Keratinocyte (primary cell): ENCODE measurements around the gene MSANTD2. TPM values are rescaled to one million over a fixed set of nuclear protein-coding genes. Genes with fewer than 3 reads are reported as not detected.

Experiments
- DNase-seq: peaks from one replicate; pipeline ENCODE4 v3.0.0-alpha.2; 2011; ENCODE audit warnings: low read depth, missing footprints, low spot score
- FAIRE-seq: peaks from 2 replicates; lab custom pipeline; 2011; peaks lifted over from hg19 to GRCh38; lab: Jason Lieb, UNC
- H2AFZ ChIP-seq: 2 replicates; pipeline ENCODE4 v1.6.0; 2012; ENCODE audit warnings: low read length, control low read depth, inconsistent platforms; ENCODE audit not compliant: control insufficient read depth
- H3K27ac ChIP-seq: 2 replicates; pipeline ENCODE4 v1.5.1; 2011; ENCODE audit warnings: low read length; ENCODE audit not compliant: control insufficient read depth, insufficient read depth
- H3K27me3 ChIP-seq: 3 replicates; pipeline ENCODE4 v1.6.0; 2011; ENCODE audit warnings: low read length; ENCODE audit not compliant: control insufficient read depth, insufficient read depth; ENCODE audit errors: extremely low read depth
- H3K36me3 ChIP-seq, 2 experiments: 2 replicates in 1 of 2; 3 replicates in 1 of 2; pipeline ENCODE4 v1.5.1; 2011; ENCODE audit warnings: low read length in 2 of 2, mild to moderate bottlenecking in 1 of 2; ENCODE audit not compliant: control insufficient read depth in 2 of 2, insufficient read depth in 2 of 2; ENCODE audit errors: extremely low read depth in 1 of 2
- H3K4me1 ChIP-seq: 3 replicates; pipeline ENCODE4 v1.5.1; 2011; ENCODE audit warnings: low read length; ENCODE audit not compliant: control insufficient read depth, insufficient read depth; ENCODE audit errors: extremely low read depth
- H3K4me2 ChIP-seq: 3 replicates; pipeline ENCODE4 v1.6.0; 2011; ENCODE audit warnings: low read depth, low read length; ENCODE audit not compliant: control insufficient read depth, insufficient read depth; ENCODE audit errors: extremely low read depth
- H3K4me3 ChIP-seq, 3 experiments: fragments of 200-600 bp in 1 of 3; sonication (generic) in 1 of 3; 2 replicates in 2 of 3; 3 replicates in 1 of 3; pipeline ENCODE4 v1.5.1; 2011 to 2016; ENCODE audit warnings: low read length in 3 of 3, mild to moderate bottlenecking in 3 of 3, control low read depth in 2 of 3, inconsistent platforms in 1 of 3, low read depth in 1 of 3, mixed read lengths in 1 of 3, mixed run types in 1 of 3, moderate library complexity in 1 of 3; ENCODE audit not compliant: control insufficient read depth in 2 of 3, insufficient read depth in 2 of 3; ENCODE audit errors: extremely low read depth in 1 of 3
- H3K79me2 ChIP-seq: 2 replicates; pipeline ENCODE4 v1.6.0; 2012; ENCODE audit warnings: low read length; ENCODE audit not compliant: control insufficient read depth, insufficient read depth
- H3K9ac ChIP-seq: 3 replicates; pipeline ENCODE4 v1.6.0; 2011; ENCODE audit warnings: low read length; ENCODE audit not compliant: control insufficient read depth, insufficient read depth; ENCODE audit errors: extremely low read depth
- H3K9me1 ChIP-seq: 3 replicates; pipeline ENCODE4 v1.6.0; 2011; ENCODE audit warnings: low read length; ENCODE audit not compliant: control insufficient read depth, insufficient read depth; ENCODE audit errors: extremely low read depth
- H3K9me3 ChIP-seq: 2 replicates; pipeline ENCODE4 v1.5.1; 2012; ENCODE audit warnings: low read depth, low read length; ENCODE audit not compliant: control insufficient read depth
- H4K20me1 ChIP-seq: 3 replicates; pipeline ENCODE4 v1.6.0; 2011; ENCODE audit warnings: low read length; ENCODE audit not compliant: control insufficient read depth, insufficient read depth; ENCODE audit errors: extremely low read depth
- EZH2 ChIP-seq: IDR thresholded peaks from one replicate; pipeline ENCODE4 v1.6.1; 2012; ENCODE audit warnings: inconsistent platforms, mild to moderate bottlenecking, low read length, moderate library complexity
- dilution Hi-C: fragments of 300-500 bp; cut with MboI; formaldehyde crosslinking; loops from one replicate; pipeline ENCODE4 v1.7.0; 2020; ENCODE audit warnings: low sequenced_read_pairs; ENCODE audit not compliant: extremely low pct_ligation_motif_present
- polyA plus RNA-seq, 5 experiments: library from polyadenylated mRNA; depleted of rRNA in 3 of 5; stranded (reverse) in 3 of 5; stranded (forward) in 1 of 5; unstranded in 1 of 5; fragments of >200 nt; gene quantifications; 1 replicate in 1 of 5; 2 replicates in 3 of 5; 3 replicates in 1 of 5; pipeline versions ENCODE4 v1.2.1 to v1.2.3, GENCODE V29; 2011 to 2012; ENCODE audit warnings: missing spikeins in 2 of 5, low read depth in 1 of 5, low replicate concordance in 1 of 5
- TF ChIP-seq, protein P1 (sequence below), 3 experiments: IDR thresholded peaks in 1 of 3; conservative IDR thresholded peaks in 1 of 3; optimal IDR thresholded peaks in 1 of 3; 2 replicates in 2 of 3; 3 replicates in 1 of 3; pipeline versions ENCODE3 to v1.5.1; 2011; ENCODE audit warnings: low read length in 3 of 3, mild to moderate bottlenecking in 3 of 3, moderate library complexity in 2 of 3, control low read depth in 1 of 3, inconsistent platforms in 1 of 3; ENCODE audit not compliant: insufficient read depth in 2 of 3; ENCODE audit errors: extremely low read depth in 1 of 3

Gene MSANTD2
- polyA plus RNA-seq, 1 donor (not counting 4 experiments of a cell fraction or from before 2014, with no cell fraction given) = 6.6 TPM

DNA sequence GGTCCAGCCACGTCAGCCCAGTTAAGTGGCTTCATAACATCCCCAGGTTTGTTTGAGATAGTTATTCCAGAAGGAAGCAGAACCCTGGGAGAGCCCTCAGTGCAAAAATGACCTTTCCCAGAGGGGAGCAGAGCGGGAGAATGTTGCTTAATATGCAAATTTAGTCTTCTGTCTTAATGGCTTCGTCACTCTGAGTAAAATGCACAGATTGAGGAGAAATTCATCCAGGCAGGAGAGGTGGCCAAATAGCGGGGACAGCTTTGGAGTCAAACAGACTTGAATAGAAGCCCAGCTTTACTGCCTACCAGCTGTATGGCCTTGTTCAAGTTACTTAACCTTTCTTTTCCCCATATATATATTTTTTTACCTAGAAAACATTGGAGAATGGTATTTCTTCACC, 72.7 kb downstream of the MSANTD2 start:
- H3K27ac ChIP-seq = no peak overlapping the region
- H3K27me3 ChIP-seq = peaks cover 18% of the 10 kb centered on the region
- H3K4me2 ChIP-seq = no peak overlapping the region
- no peaks in the 10 kb centered on the region for H4K20me1 ChIP-seq
- TF ChIP-seq, protein P1, sequence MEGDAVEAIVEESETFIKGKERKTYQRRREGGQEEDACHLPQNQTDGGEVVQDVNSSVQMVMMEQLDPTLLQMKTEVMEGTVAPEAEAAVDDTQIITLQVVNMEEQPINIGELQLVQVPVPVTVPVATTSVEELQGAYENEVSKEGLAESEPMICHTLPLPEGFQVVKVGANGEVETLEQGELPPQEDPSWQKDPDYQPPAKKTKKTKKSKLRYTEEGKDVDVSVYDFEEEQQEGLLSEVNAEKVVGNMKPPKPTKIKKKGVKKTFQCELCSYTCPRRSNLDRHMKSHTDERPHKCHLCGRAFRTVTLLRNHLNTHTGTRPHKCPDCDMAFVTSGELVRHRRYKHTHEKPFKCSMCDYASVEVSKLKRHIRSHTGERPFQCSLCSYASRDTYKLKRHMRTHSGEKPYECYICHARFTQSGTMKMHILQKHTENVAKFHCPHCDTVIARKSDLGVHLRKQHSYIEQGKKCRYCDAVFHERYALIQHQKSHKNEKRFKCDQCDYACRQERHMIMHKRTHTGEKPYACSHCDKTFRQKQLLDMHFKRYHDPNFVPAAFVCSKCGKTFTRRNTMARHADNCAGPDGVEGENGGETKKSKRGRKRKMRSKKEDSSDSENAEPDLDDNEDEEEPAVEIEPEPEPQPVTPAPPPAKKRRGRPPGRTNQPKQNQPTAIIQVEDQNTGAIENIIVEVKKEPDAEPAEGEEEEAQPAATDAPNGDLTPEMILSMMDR (optimal IDR thresholded peaks at IDR 0.05 in 1 of 3, IDR thresholded peaks at IDR 0.05 in 1 of 3, conservative IDR thresholded peaks at IDR 0.05 in 1 of 3; ENCODE audit: extremely low read depth in 1 of 3, insufficient read depth in 2 of 3, low read length in 3 of 3) = no peak
- no peak for TF ChIP-seq EZH2
- H3K4me1 ChIP-seq = peaks cover 12% of the 10 kb centered on the region
- no peaks in the 10 kb centered on the region for H3K79me2 ChIP-seq
- peaks cover 4% of the 10 kb centered on the region for H3K9me1 ChIP-seq
- dilution Hi-C loops = no loop called here
- no peak overlapping the region for H2AFZ ChIP-seq
- DNase-seq (no peak), FAIRE-seq (no peak)
- H3K4me3 ChIP-seq = no peak overlapping the region
- no peak overlapping the region for H3K9ac ChIP-seq
- no peaks in the 10 kb centered on the region for H3K9me3 ChIP-seq
- no peaks in the 10 kb centered on the region for H3K36me3 ChIP-seq

DNA sequence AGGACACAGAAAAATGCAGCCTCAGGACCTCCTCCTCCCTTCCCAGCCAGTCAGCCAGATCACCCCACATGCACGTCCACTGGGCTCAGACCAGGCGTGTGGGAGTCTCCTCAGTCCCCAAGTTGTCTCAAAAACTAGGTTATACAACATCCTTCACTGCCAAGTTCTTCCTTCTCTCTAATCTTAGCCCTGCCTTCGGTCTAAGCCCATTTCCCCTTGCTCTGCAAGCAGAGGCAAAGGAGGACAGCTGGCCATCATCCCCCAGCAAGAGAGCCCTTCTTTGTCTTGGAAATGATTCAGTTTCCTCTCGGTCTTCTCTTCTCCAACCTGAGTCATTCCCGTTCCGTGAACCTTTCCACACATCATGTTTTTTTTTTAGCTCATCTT, 74.5 kb downstream of the MSANTD2 start:
- H3K36me3 ChIP-seq = no peaks in the 10 kb centered on the region
- H2AFZ ChIP-seq = peak overlapping the region; percentile 75
- H3K9me3 ChIP-seq = no peaks in the 10 kb centered on the region
- no peak overlapping the region for H3K27ac ChIP-seq
- H3K27me3 ChIP-seq = peaks cover 30% of the 10 kb centered on the region
- no peak for DNase-seq
- H3K4me3 ChIP-seq = peak overlapping the region in 2 of 3 experiments; percentile 9 to 12
- peaks cover 12% of the 10 kb centered on the region for H3K4me1 ChIP-seq
- dilution Hi-C loops = no loop called here
- peaks cover 4% of the 10 kb centered on the region for H3K9me1 ChIP-seq
- H3K79me2 ChIP-seq = no peaks in the 10 kb centered on the region
- H3K4me2 ChIP-seq = peak overlapping the region; percentile 61
- no peak for TF ChIP-seq EZH2
- TF ChIP-seq, protein P1 (optimal IDR thresholded peaks at IDR 0.05 in 1 of 3, IDR thresholded peaks at IDR 0.05 in 1 of 3, conservative IDR thresholded peaks at IDR 0.05 in 1 of 3; ENCODE audit: extremely low read depth in 1 of 3, insufficient read depth in 2 of 3, low read length in 3 of 3) = no peak
- H3K9ac ChIP-seq = no peak overlapping the region
- FAIRE-seq = peak; percentile 85
- H4K20me1 ChIP-seq = no peaks in the 10 kb centered on the region
